Lung (tissue), 12 donors: Measurements from ENCODE around the gene EIF2S2. TPM values are rescaled to one million over a fixed set of nuclear protein-coding genes. Genes with fewer than 3 reads are reported as not detected.

Experiments
- ATAC-seq: fragments of 200-7000 bp; cut with Tn5 transposase; one replicate; pipeline ENCODE4 v1.9.1; 2020; ENCODE audit warnings: moderate number of reproducible peaks; ENCODE audit not compliant: insufficient read depth, low FRiP score
- DNase-seq, 3 donors: peaks; one replicate each; pipeline ENCODE4 v3.0.0-alpha.2; 2013 to 2017
- H3K27ac ChIP-seq, 2 donors: one replicate each; pipeline ENCODE4 v1.5.1; 2013; ENCODE audit warnings: mild to moderate bottlenecking in 2 of 2, moderate library complexity in 2 of 2, control low read depth in 1 of 2, inconsistent platforms in 1 of 2, low read depth in 1 of 2, low read length in 1 of 2
- H3K27me3 ChIP-seq, 3 donors: one replicate each; pipeline ENCODE4 v1.5.1; 2013; ENCODE audit warnings: low read length in 2 of 3; ENCODE audit not compliant: control insufficient read depth in 3 of 3, insufficient read depth in 3 of 3
- H3K36me3 ChIP-seq, 4 donors: one replicate each; pipeline ENCODE4 v1.5.1; 2013; ENCODE audit warnings: low read length in 4 of 4, mild to moderate bottlenecking in 1 of 4, moderate library complexity in 1 of 4; ENCODE audit not compliant: control insufficient read depth in 4 of 4, insufficient read depth in 4 of 4
- H3K4me1 ChIP-seq, 5 donors: one replicate each; pipeline ENCODE4 v1.5.1; 2013; ENCODE audit warnings: low read length in 5 of 5, mild to moderate bottlenecking in 2 of 5, moderate library complexity in 1 of 5; ENCODE audit not compliant: control insufficient read depth in 5 of 5, insufficient read depth in 5 of 5
- H3K4me3 ChIP-seq: one replicate; pipeline ENCODE4 v1.5.1; 2013; ENCODE audit warnings: mild to moderate bottlenecking, control low read depth, moderate library complexity
- H3K9ac ChIP-seq, 2 donors: one replicate each; pipeline ENCODE4 v1.5.1; 2013; ENCODE audit warnings: low read length in 2 of 2, control low read depth in 1 of 2; ENCODE audit not compliant: insufficient read depth in 1 of 2
- H3K9me3 ChIP-seq, 4 donors: one replicate each; pipeline ENCODE4 v1.5.1; 2013; ENCODE audit warnings: low read length in 3 of 4, mild to moderate bottlenecking in 1 of 4, moderate library complexity in 1 of 4; ENCODE audit not compliant: control insufficient read depth in 4 of 4, insufficient read depth in 3 of 4
- WGBS, 2 donors: extraction: QIAGEN DNeasy Blood & Tissue Kit; methylation state at CpG; one replicate each; pipeline ENCODE4 v1.1.7; 2013; 5-methylcytosine and 5-hydroxymethylcytosine counted together
- polyA plus RNA-seq, 2 donors: library from polyadenylated mRNA; stranded (reverse); fragments of 200-250 nt; gene quantifications; one replicate each; pipeline ENCODE4 v1.2.1, GENCODE V29; 2013
- total RNA-seq, 2 donors: library from RNA; depleted of rRNA in 1 of 2; stranded (reverse); fragments of >200 nt in 1 of 2; gene quantifications; one replicate each; pipeline ENCODE4 v1.2.1, GENCODE V29; 2014 to 2021
- TF ChIP-seq, protein P1 (sequence below): IDR thresholded peaks from 2 replicates; pipeline ENCODE4 v1.5.1; 2012; ENCODE audit warnings: mild to moderate bottlenecking; ENCODE audit errors: control extremely low read depth, extremely low read depth
- donor health status: control.
- donor health status: control.
- donor health status: Bipolar disorder and iron deficiency.
- donor health status: healthy.
- donor health status: DM: yes; HTN: yes; CAD: no.

The EIF2S2 gene
- total and polyA plus RNA-seq, 4 donors, result 37.5 to 69.7 (median 52.1) TPM

DNA sequence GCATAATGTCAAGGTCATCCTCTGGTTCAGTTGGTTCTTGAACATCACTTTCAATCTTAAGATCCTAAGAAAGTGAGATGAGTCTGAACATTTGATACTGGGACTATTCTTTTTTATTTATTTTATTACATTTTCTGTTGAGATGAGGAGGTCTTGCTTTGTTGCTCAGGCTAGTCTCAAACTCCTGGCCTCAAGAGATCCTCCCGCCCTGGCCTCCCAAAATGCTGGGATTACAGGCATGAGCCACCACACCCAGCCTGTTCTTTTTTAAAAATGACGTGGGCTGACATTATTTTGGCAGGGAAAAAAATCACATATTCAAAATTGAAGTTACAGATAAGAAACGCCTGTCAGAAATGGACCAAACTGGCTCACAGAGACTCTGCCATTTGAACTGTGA is 13.5 kb downstream of the EIF2S2 start:
- WGBS, 2 donors, result 75 to 88% methylated on average over 3 of the region's 3 CpGs
- TF ChIP-seq, protein P1, sequence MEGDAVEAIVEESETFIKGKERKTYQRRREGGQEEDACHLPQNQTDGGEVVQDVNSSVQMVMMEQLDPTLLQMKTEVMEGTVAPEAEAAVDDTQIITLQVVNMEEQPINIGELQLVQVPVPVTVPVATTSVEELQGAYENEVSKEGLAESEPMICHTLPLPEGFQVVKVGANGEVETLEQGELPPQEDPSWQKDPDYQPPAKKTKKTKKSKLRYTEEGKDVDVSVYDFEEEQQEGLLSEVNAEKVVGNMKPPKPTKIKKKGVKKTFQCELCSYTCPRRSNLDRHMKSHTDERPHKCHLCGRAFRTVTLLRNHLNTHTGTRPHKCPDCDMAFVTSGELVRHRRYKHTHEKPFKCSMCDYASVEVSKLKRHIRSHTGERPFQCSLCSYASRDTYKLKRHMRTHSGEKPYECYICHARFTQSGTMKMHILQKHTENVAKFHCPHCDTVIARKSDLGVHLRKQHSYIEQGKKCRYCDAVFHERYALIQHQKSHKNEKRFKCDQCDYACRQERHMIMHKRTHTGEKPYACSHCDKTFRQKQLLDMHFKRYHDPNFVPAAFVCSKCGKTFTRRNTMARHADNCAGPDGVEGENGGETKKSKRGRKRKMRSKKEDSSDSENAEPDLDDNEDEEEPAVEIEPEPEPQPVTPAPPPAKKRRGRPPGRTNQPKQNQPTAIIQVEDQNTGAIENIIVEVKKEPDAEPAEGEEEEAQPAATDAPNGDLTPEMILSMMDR, result no peak

DNA sequence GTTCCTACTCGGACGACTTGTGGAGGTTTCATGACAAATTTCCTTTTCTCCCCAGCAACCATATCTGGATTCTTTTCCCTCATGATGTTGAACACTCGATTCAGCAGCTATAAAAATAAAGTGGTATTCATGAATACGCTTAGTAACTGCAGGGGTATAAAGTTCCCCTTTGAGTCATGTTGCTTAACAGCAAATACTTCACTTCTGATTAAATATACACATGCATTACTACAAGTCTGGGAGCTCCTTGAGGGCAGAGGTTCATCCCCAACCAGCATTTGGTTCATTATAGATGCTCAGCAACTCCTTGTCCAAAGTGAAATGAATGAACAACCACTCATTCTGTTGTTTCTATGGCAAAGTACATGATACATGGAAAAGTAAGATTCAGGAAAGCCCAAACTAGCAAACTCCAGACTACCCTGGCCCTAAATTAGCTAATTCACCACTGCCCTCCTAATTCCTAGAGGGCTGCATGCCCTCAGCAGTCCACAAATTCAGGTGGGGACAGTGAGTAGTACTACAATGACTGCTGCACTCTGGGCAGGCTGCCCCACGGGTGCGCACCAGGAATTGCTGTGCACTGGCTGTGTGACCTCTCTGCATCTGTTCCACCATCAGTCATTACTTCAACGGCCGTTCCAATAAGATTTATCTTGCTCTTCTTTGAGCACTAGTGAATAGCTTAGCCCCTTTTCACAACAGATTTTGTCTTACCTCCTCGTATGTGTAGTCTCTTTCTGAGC is 15.2 kb downstream of the EIF2S2 start:
- peaks cover 41 to 61% (median 54%) of the 10 kb centered on the region in 4 donors for H3K36me3 ChIP-seq
- no peaks in the 10 kb centered on the region for H3K27me3 ChIP-seq
- no peak overlapping the region for H3K27ac ChIP-seq
- DNase-seq (no peak), ATAC-seq (no peak)
- TF ChIP-seq, protein P1, result no peak
- H3K9ac ChIP-seq, result no peak overlapping the region
- H3K4me3 ChIP-seq, result no peak overlapping the region
- no peaks in the 10 kb centered on the region for H3K9me3 ChIP-seq
- peaks cover 0 to 3% (median 0%) of the 10 kb centered on the region in 5 donors for H3K4me1 ChIP-seq
- WGBS, 2 donors, result 85 to 90% methylated on average over 9 of the region's 9 CpGs

More for the DNA sequence above, 13.5 kb downstream of the EIF2S2 start:
- H3K36me3 ChIP-seq, result peaks cover 37 to 56% (median 55%) of the 10 kb centered on the region in 4 donors
- no peak overlapping the region for H3K4me3 ChIP-seq
- no peak overlapping the region for H3K9ac ChIP-seq
- H3K4me1 ChIP-seq, result peaks cover 0 to 3% (median 0%) of the 10 kb centered on the region in 5 donors
- H3K27ac ChIP-seq, result no peak overlapping the region
- no peaks in the 10 kb centered on the region for H3K27me3 ChIP-seq
- DNase-seq (no peak), ATAC-seq (no peak)
- H3K9me3 ChIP-seq, result no peaks in the 10 kb centered on the region

DNA sequence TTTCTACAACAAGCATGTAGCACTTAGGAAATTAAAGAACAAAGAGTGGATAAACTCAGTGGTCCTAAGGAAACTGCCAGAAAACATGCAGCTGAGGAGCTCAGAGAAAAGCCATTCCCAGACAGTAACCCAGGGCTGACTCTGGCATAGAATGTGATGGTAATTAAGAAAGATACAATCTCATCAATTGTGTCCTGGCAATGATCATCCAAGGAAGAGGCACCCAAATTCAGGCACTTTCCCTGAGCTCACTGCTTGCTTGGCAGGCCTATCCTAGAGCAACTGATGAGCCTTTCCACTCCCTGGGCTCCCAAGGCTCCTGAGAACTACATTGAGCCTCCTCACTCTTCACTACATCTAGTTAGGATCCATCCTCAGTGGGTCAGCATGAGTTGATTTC is 16.2 kb downstream of the EIF2S2 start:
- Histone ChIP-seq H3K4me3 (no peak overlapping the region), H3K36me3 (peaks cover 36 to 62% (median 58%) of the 10 kb centered on the region in 4 donors), H3K4me1 (peaks cover 0 to 4% (median 0%) of the 10 kb centered on the region in 5 donors), H3K27me3 (no peaks in the 10 kb centered on the region), H3K9ac (no peak overlapping the region), H3K9me3 (no peaks in the 10 kb centered on the region), H3K27ac (no peak overlapping the region)
- ATAC-seq, result no peak
- DNase-seq, result no peak
- TF ChIP-seq, protein P1, result no peak

DNA sequence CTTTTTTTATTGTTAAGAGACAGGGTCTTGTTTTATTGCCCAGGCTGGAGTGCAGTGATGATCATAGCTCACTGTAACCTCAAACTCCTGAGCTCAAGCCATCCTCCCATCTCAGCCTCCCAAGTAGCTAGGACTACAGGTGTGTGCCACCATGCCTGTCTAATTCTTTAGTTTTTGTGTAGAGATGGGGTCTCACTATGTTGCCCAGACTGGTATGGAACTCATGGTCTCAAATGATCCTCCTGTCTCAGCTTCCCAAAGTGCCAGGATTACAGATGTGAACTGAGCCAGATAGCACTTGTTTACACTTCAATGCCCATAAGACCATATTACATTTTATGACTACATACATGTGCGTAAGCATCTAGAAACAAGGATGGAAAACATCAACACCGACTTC is 18.1 kb downstream of the EIF2S2 start:
- no peak for ATAC-seq
- no peak overlapping the region for H3K27ac ChIP-seq
- TF ChIP-seq, protein P1, result no peak
- no peaks in the 10 kb centered on the region for H3K27me3 ChIP-seq
- no peak overlapping the region for H3K4me3 ChIP-seq
- 94 to 95% methylated on average over 2 of the region's 2 CpGs for WGBS, 2 donors
- no peaks in the 10 kb centered on the region for H3K9me3 ChIP-seq
- H3K9ac ChIP-seq, result no peak overlapping the region
- peaks cover 38 to 63% (median 57%) of the 10 kb centered on the region in 4 donors for H3K36me3 ChIP-seq
- DNase-seq, result no peak
- H3K4me1 ChIP-seq, result peaks cover 0 to 4% (median 0%) of the 10 kb centered on the region in 5 donors
